ENCODE data around the gene TTC27.

TTC27 gene

GRCh38 chr2:32702303-32703064 lies 74.6 kb downstream of the TTC27 start:
- peaks cover 3% of the 10 kb centered on the region for H3K36me3 ChIP-seq (replicated peaks; ENCODE audit: low read depth, low read length)
- TF ChIP-seq, protein P1, sequence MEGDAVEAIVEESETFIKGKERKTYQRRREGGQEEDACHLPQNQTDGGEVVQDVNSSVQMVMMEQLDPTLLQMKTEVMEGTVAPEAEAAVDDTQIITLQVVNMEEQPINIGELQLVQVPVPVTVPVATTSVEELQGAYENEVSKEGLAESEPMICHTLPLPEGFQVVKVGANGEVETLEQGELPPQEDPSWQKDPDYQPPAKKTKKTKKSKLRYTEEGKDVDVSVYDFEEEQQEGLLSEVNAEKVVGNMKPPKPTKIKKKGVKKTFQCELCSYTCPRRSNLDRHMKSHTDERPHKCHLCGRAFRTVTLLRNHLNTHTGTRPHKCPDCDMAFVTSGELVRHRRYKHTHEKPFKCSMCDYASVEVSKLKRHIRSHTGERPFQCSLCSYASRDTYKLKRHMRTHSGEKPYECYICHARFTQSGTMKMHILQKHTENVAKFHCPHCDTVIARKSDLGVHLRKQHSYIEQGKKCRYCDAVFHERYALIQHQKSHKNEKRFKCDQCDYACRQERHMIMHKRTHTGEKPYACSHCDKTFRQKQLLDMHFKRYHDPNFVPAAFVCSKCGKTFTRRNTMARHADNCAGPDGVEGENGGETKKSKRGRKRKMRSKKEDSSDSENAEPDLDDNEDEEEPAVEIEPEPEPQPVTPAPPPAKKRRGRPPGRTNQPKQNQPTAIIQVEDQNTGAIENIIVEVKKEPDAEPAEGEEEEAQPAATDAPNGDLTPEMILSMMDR (IDR thresholded peaks at IDR 0.05; ENCODE audit: low read depth, low read length), result no peak
- TF ChIP-seq EZH2phosphoT487 (IDR thresholded peaks at IDR 0.05; ENCODE audit: low read depth), result no peak
- no peak overlapping the region for H3K9ac ChIP-seq (ENCODE audit: low read length)
- no peak overlapping the region for H2AFZ ChIP-seq (ENCODE audit: low read depth, low read length)
- no peak overlapping the region for H3K4me2 ChIP-seq (ENCODE audit: low read length)
- H3K4me3 ChIP-seq (ENCODE audit: low read length), result no peak overlapping the region
- no peaks in the 10 kb centered on the region for H3K4me1 ChIP-seq (ENCODE audit: low read length)
- no peaks in the 10 kb centered on the region for H3K9me3 ChIP-seq (ENCODE audit: insufficient read depth, low read length)
- H3K27me3 ChIP-seq (ENCODE audit: low read depth, low read length), result no peaks in the 10 kb centered on the region
- H3K79me2 ChIP-seq (ENCODE audit: low read length), result no peaks in the 10 kb centered on the region
- H3K27ac ChIP-seq (ENCODE audit: low read length), result no peak overlapping the region
- no peaks in the 10 kb centered on the region for H4K20me1 ChIP-seq (ENCODE audit: insufficient read depth, low read length)

DNA sequence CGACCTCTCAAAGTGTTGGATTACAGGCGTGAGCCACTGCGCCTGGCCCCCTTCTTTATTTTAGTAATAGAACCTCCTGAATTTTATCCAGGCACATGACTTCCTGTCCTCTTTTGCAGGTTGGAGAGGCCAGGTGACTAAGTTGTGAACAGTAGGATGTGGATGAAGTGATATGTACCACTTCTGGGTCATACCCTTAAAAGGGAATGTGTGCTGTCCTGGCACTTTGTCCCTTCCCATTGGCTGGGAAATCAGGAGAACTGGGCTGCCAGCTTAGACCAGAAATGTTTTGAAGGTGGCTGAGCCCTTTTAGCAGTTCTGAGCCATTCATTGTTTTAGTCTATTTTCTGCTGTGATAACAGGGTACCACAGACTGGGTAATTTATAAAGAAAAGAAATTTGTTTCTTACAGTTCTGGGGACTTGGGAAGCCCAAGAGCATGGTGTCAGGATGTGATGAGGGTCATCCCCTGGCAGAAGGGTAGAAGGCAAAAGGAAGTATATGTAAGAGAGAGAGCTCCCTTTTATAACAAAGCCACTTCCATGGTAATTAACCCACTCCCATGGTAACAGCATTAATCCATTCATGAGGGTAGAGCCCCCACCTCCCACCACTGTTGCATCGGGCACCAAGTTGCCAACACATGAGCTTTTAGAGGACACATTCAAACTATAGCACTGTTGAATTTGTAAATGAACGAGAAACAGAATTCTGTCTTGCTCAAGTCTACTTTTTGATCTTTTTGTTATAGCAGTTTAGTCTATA lies 79.1 kb downstream of the TTC27 start:
- H2AFZ ChIP-seq (ENCODE audit: low read depth, low read length), result no peak overlapping the region
- no peaks in the 10 kb centered on the region for H3K4me1 ChIP-seq (ENCODE audit: low read length)
- H3K27ac ChIP-seq (ENCODE audit: low read length), result no peak overlapping the region
- no peaks in the 10 kb centered on the region for H4K20me1 ChIP-seq (ENCODE audit: insufficient read depth, low read length)
- H3K4me3 ChIP-seq (ENCODE audit: low read length), result no peak overlapping the region
- H3K27me3 ChIP-seq (ENCODE audit: low read depth, low read length), result no peaks in the 10 kb centered on the region
- no peak overlapping the region for H3K9ac ChIP-seq (ENCODE audit: low read length)
- H3K4me2 ChIP-seq (ENCODE audit: low read length), result no peak overlapping the region
- no peaks in the 10 kb centered on the region for H3K9me3 ChIP-seq (ENCODE audit: insufficient read depth, low read length)
- peaks cover 3% of the 10 kb centered on the region for H3K36me3 ChIP-seq (replicated peaks; ENCODE audit: low read depth, low read length)
- TF ChIP-seq, protein P1 (IDR thresholded peaks at IDR 0.05; ENCODE audit: low read depth, low read length), result no peak
- no peak for TF ChIP-seq EZH2phosphoT487 (IDR thresholded peaks at IDR 0.05; ENCODE audit: low read depth)
- H3K79me2 ChIP-seq (ENCODE audit: low read length), result no peaks in the 10 kb centered on the region

GRCh38 chr2:32711219-32711618 lies 83.4 kb downstream of the TTC27 start:
- Histone ChIP-seq H2AFZ (ENCODE audit: low read depth, low read length) (no peak overlapping the region), H3K9me3 (ENCODE audit: insufficient read depth, low read length) (0 out of 2 replicates have a peak, but pooled peaks cover 4% of the 10 kb centered on the region), H3K4me1 (ENCODE audit: low read length) (peaks cover 18% of the 10 kb centered on the region), H3K36me3 (replicated peaks; ENCODE audit: low read depth, low read length) (peaks cover 4% of the 10 kb centered on the region), H4K20me1 (ENCODE audit: insufficient read depth, low read length) (no peaks in the 10 kb centered on the region), H3K4me3 (ENCODE audit: low read length) (no peak overlapping the region), H3K27me3 (ENCODE audit: low read depth, low read length) (no peaks in the 10 kb centered on the region), H3K9ac (ENCODE audit: low read length) (no peak overlapping the region), H3K4me2 (ENCODE audit: low read length) (no peak overlapping the region), H3K79me2 (ENCODE audit: low read length) (no peaks in the 10 kb centered on the region), H3K27ac (ENCODE audit: low read length) (no peak overlapping the region)
- no peak for TF ChIP-seq EZH2phosphoT487 (IDR thresholded peaks at IDR 0.05; ENCODE audit: low read depth)
- TF ChIP-seq, protein P1 (IDR thresholded peaks at IDR 0.05; ENCODE audit: low read depth, low read length), result no peak

GRCh38 chr2:32711908-32712501 lies 84.2 kb downstream of the TTC27 start:
- no peaks in the 10 kb centered on the region for H4K20me1 ChIP-seq (ENCODE audit: insufficient read depth, low read length)
- H3K79me2 ChIP-seq (ENCODE audit: low read length), result no peaks in the 10 kb centered on the region
- no peak overlapping the region for H3K9ac ChIP-seq (ENCODE audit: low read length)
- no peak for TF ChIP-seq EZH2phosphoT487 (IDR thresholded peaks at IDR 0.05; ENCODE audit: low read depth)
- TF ChIP-seq, protein P1 (IDR thresholded peaks at IDR 0.05; ENCODE audit: low read depth, low read length), result no peak
- no peak overlapping the region for H2AFZ ChIP-seq (ENCODE audit: low read depth, low read length)
- no peaks in the 10 kb centered on the region for H3K27me3 ChIP-seq (ENCODE audit: low read depth, low read length)
- H3K4me1 ChIP-seq (ENCODE audit: low read length), result peaks cover 24% of the 10 kb centered on the region
- 0 out of 2 replicates have a peak, but pooled peaks cover 4% of the 10 kb centered on the region for H3K9me3 ChIP-seq (ENCODE audit: insufficient read depth, low read length)
- no peak overlapping the region for H3K27ac ChIP-seq (ENCODE audit: low read length)
- no peak overlapping the region for H3K4me3 ChIP-seq (ENCODE audit: low read length)
- H3K36me3 ChIP-seq (replicated peaks; ENCODE audit: low read depth, low read length), result peaks cover 4% of the 10 kb centered on the region
- no peak overlapping the region for H3K4me2 ChIP-seq (ENCODE audit: low read length)
